HG03095 (cell line): Measurements from ENCODE around the gene PLEKHN1.

Experiments used
- ATAC-seq: cut with Tn5 transposase; IDR thresholded peaks from one replicate; pipeline ENCODE4 v1.9.1; 2021; ENCODE audit warnings: moderate library complexity; ENCODE audit not compliant: unreplicated experiment

Gene PLEKHN1

DNA sequence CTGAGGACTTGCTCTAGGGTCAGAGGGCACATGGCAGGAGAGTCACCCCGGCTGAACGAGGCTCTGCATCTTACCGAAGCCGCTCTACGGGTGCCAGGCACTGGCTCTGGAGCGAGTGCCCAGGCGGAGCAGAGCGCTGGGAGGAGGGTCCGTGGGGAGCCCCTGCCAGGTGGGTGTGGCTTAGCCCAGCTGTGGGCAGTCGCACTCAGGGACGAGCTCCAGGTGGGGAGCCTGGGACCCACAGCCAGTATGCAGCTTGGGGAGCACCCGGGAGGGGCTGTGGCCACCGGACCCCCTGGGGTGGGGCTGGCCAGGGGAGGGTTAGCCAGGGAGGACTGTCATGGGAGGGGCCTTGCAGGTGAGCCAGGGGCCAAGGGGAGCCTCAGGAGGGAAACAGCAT, 57.4 kb downstream of the PLEKHN1 start:
- no peak for ATAC-seq

- no peak for ATAC-seq
Observed at GRCh38 chr1:1024149-1024770, 58.0 kb downstream of the PLEKHN1 start.

DNA sequence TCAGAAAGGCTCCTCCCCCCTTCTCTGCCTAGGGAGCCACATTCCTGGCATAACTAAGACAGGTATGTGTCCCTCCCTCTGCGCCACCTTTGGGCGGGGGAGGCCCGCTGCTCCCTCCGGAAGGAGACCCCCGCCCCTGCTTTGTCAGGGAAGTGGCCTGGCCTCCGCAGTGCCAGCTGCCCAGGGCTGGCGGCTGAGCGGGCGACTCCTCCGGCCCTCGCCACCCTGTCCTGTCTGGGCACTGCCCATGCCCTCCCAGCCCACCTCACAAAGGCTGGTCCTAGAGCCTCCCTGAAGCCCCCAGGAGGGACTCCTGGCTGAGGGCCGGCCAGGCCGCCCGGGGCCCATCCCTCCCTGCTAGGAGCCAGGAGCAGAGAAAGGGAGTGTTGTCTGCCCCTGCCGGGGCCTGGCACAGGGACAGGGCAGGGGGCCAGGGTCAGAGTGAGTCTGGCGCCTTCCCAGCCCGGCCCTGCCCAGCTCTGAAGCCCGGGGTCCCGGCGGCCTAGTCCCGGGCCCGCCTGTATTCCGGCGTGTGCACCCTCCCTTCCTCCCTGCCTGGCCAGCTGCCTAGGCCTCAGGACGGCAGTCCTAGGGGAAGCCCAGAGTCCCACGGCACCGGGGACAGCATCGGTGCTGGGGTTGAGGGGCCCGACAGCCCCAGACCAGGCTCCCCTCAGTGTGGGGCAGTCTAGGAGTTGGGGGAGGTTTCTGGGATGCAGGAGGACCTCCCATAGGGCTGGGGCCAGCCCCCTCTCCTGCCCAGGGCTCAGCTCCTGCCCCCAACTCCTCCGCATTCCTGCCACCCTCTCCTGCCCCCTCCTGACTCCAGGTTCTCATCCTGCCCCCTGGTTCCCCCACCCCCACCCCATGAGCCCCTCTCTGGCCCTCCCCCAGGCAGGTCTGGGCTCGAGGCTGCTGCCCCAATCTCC, 58.8 kb downstream of the PLEKHN1 start:
- ATAC-seq: no peak
